ENCODE measurements around the gene CPVL.

The CPVL gene

GRCh38 chr7:29113384-29114102 is 32.8 kb downstream of the CPVL start:
- Histone ChIP-seq H3K36me3 (ENCODE audit: low read depth) (no peaks in the 10 kb centered on the region), H3K27ac (ENCODE audit: poor library complexity, severe bottlenecking) (peak overlapping the region; percentile 43), H3K4me1 (ENCODE audit: insufficient read depth, poor library complexity, severe bottlenecking) (peaks cover 28% of the 10 kb centered on the region), H3K9me3 (ENCODE audit: severe bottlenecking) (no peaks in the 10 kb centered on the region), H3K4me3 (ENCODE audit: severe bottlenecking) (no peak overlapping the region), H3K27me3 (ENCODE audit: insufficient read depth, poor library complexity, severe bottlenecking) (no peaks in the 10 kb centered on the region)
- DNase-seq (ENCODE audit: low spot score): no peak
- ATAC-seq (ENCODE audit: low read depth): peak; percentile 90
- TF ChIP-seq CTCF (IDR thresholded peaks at IDR 0.05; ENCODE audit: poor library complexity, severe bottlenecking): peak; percentile 52

- no peak for ATAC-seq (ENCODE audit: low read depth)
- Histone ChIP-seq H3K9me3 (ENCODE audit: severe bottlenecking) (no peaks in the 10 kb centered on the region), H3K27ac (ENCODE audit: poor library complexity, severe bottlenecking) (peak overlapping the region; percentile 43), H3K36me3 (ENCODE audit: low read depth) (no peaks in the 10 kb centered on the region), H3K27me3 (ENCODE audit: insufficient read depth, poor library complexity, severe bottlenecking) (no peaks in the 10 kb centered on the region), H3K4me3 (ENCODE audit: severe bottlenecking) (no peak overlapping the region), H3K4me1 (ENCODE audit: insufficient read depth, poor library complexity, severe bottlenecking) (peaks cover 28% of the 10 kb centered on the region)
- no peak for TF ChIP-seq CTCF (IDR thresholded peaks at IDR 0.05; ENCODE audit: poor library complexity, severe bottlenecking)
- no peak for DNase-seq (ENCODE audit: low spot score)
Observed at GRCh38 chr7:29112721-29113120, 33.6 kb downstream of the CPVL start.

GRCh38 chr7:29109899-29110298 is 36.4 kb downstream of the CPVL start:
- peaks cover 27% of the 10 kb centered on the region for H3K4me1 ChIP-seq (ENCODE audit: insufficient read depth, poor library complexity, severe bottlenecking)

GRCh38 chr7:29109358-29109757 is 37.0 kb downstream of the CPVL start:
- TF ChIP-seq CTCF (IDR thresholded peaks at IDR 0.05; ENCODE audit: poor library complexity, severe bottlenecking): no peak
- no peak for DNase-seq (ENCODE audit: low spot score)
- H3K9me3 ChIP-seq (ENCODE audit: severe bottlenecking): no peaks in the 10 kb centered on the region
- ATAC-seq (ENCODE audit: low read depth): no peak
- no peak overlapping the region for H3K4me3 ChIP-seq (ENCODE audit: severe bottlenecking)
- no peaks in the 10 kb centered on the region for H3K36me3 ChIP-seq (ENCODE audit: low read depth)
- H3K27me3 ChIP-seq (ENCODE audit: insufficient read depth, poor library complexity, severe bottlenecking): no peaks in the 10 kb centered on the region
- peak overlapping the region; percentile 7 for H3K27ac ChIP-seq (ENCODE audit: poor library complexity, severe bottlenecking)
- H3K4me1 ChIP-seq (ENCODE audit: insufficient read depth, poor library complexity, severe bottlenecking): peaks cover 29% of the 10 kb centered on the region

More at GRCh38 chr7:29109899-29110298, 36.4 kb downstream of the CPVL start:
- Histone ChIP-seq H3K27ac (ENCODE audit: poor library complexity, severe bottlenecking) (peak overlapping the region; percentile 7), H3K9me3 (ENCODE audit: severe bottlenecking) (no peaks in the 10 kb centered on the region), H3K36me3 (ENCODE audit: low read depth) (no peaks in the 10 kb centered on the region), H3K27me3 (ENCODE audit: insufficient read depth, poor library complexity, severe bottlenecking) (no peaks in the 10 kb centered on the region), H3K4me3 (ENCODE audit: severe bottlenecking) (no peak overlapping the region)
- DNase-seq (ENCODE audit: low spot score) (no peak), ATAC-seq (ENCODE audit: low read depth) (peak; percentile 47)
- no peak for TF ChIP-seq CTCF (IDR thresholded peaks at IDR 0.05; ENCODE audit: poor library complexity, severe bottlenecking)

- TF ChIP-seq CTCF (IDR thresholded peaks at IDR 0.05; ENCODE audit: poor library complexity, severe bottlenecking): no peak
- no peak for DNase-seq (ENCODE audit: low spot score)
- no peak for ATAC-seq (ENCODE audit: low read depth)
- H3K27me3 ChIP-seq (ENCODE audit: insufficient read depth, poor library complexity, severe bottlenecking): no peaks in the 10 kb centered on the region
- no peaks in the 10 kb centered on the region for H3K36me3 ChIP-seq (ENCODE audit: low read depth)
- peaks cover 20% of the 10 kb centered on the region for H3K4me1 ChIP-seq (ENCODE audit: insufficient read depth, poor library complexity, severe bottlenecking)
- no peak overlapping the region for H3K4me3 ChIP-seq (ENCODE audit: severe bottlenecking)
- no peak overlapping the region for H3K27ac ChIP-seq (ENCODE audit: poor library complexity, severe bottlenecking)
- H3K9me3 ChIP-seq (ENCODE audit: severe bottlenecking): no peaks in the 10 kb centered on the region
Observed at GRCh38 chr7:29107056-29107455, 39.3 kb downstream of the CPVL start.

Data from RWPE2 (cell line).